A549 (cell line): ENCODE data around the gene CTNNBL1. TPM values are rescaled to one million over a fixed set of nuclear protein-coding genes. Genes with fewer than 3 reads are reported as not detected.

ENCODE experiments used
- ATAC-seq, 2 experiments: fragments of 200-7000 bp in 1 of 2; fragments of >200 bp in 1 of 2; cut with Nextera tagmentation in 1 of 2; cut with Tn5 transposase in 1 of 2; 3 replicates each; pipeline versions ENCODE4 v1.8.0 to v1.9.1; 2018 to 2020; ENCODE audit warnings: mild to moderate bottlenecking in 1 of 2, moderate library complexity in 1 of 2
- CTCF ChIA-PET: fragments of 300-600 bp; sonication (Branson Sonifier 250); formaldehyde crosslinking; extraction: SDS; loops from one replicate; lab custom pipeline; 2021; ENCODE audit warnings: antibody characterized with exemption, inconsistent platforms; lab: Yijun Ruan, JAX
- POLR2A ChIA-PET: fragments of 350-600 bp; formaldehyde crosslinking; extraction: SDS; loops from one replicate; lab custom pipeline; 2021; ENCODE audit warnings: antibody characterized with exemption, inconsistent platforms; lab: Yijun Ruan, JAX
- DNase-seq, 2 experiments: peaks; one replicate each; pipeline versions ENCODE4 v3.0.0 to v3.0.0-alpha.2; 2011 to 2016; ENCODE audit warnings: low read depth in 1 of 2, low spot score in 1 of 2
- FAIRE-seq: peaks from 2 replicates; lab custom pipeline; 2011; peaks lifted over from hg19 to GRCh38; lab: Jason Lieb, UNC
- H3K27ac ChIP-seq, 2 experiments: fragments of >200 bp; sonication (Bioruptor Twin); formaldehyde crosslinking; 3 replicates each; pipeline ENCODE4 v1.5.1; 2016 to 2017
- H3K4me1 ChIP-seq: fragments of >200 bp; sonication (Bioruptor Twin); formaldehyde crosslinking; 3 replicates; pipeline ENCODE4 v1.6.1; 2016
- H3K4me2 ChIP-seq: fragments of >200 bp; sonication (Bioruptor Twin); formaldehyde crosslinking; 3 replicates; pipeline ENCODE4 v1.6.1; 2016
- H3K4me3 ChIP-seq: fragments of >200 bp; sonication (Bioruptor Twin); formaldehyde crosslinking; 3 replicates; pipeline ENCODE4 v1.5.1; 2016
- H3K9me3 ChIP-seq: fragments of >200 bp; sonication (Bioruptor Twin); formaldehyde crosslinking; 3 replicates; pipeline ENCODE4 v1.6.1; 2016
- CBX2 ChIP-seq: fragments of 200-600 bp; sonication (generic); IDR thresholded peaks from 2 replicates; pipeline ENCODE4 v1.6.1; 2016; ENCODE audit warnings: low read depth, mild to moderate bottlenecking, borderline replicate concordance
- EHF ChIP-seq: fragments of 250-450 bp; sonication (Bioruptor Pico); IDR thresholded peaks from 2 replicates; pipeline ENCODE4 v1.5.0; 2020; ENCODE audit warnings: mild to moderate bottlenecking
- EP300 ChIP-seq, 2 experiments: fragments of >200 bp; sonication (Bioruptor Twin); formaldehyde crosslinking; IDR thresholded peaks; 2 replicates in 1 of 2; 3 replicates in 1 of 2; pipeline ENCODE4 v1.6.1; 2016 to 2017
- ESRRA ChIP-seq: fragments of 150-350 bp; IDR thresholded peaks from 2 replicates; pipeline ENCODE4 v1.6.1; 2014; ENCODE audit warnings: mild to moderate bottlenecking, low read length, borderline replicate concordance
- FOSB ChIP-seq: fragments of 250-450 bp; sonication (Bioruptor Pico); IDR thresholded peaks from 2 replicates; pipeline ENCODE4 v1.5.0; 2020; ENCODE audit warnings: mild to moderate bottlenecking, moderate library complexity
- GATA3 ChIP-seq: IDR thresholded peaks from 2 replicates; pipeline ENCODE4 v1.6.1; 2012; ENCODE audit warnings: borderline replicate concordance
- HOXB13 ChIP-seq: fragments of 250-450 bp; sonication (Bioruptor Pico); IDR thresholded peaks from 2 replicates; pipeline ENCODE4 v1.5.0; 2020; ENCODE audit warnings: low read depth, mild to moderate bottlenecking, moderate library complexity
- JUNB ChIP-seq: fragments of >200 bp; sonication (Bioruptor Twin); formaldehyde crosslinking; IDR thresholded peaks from 2 replicates; pipeline ENCODE4 v1.6.1; 2016
- MAFK ChIP-seq: fragments of 450-650 bp; IDR thresholded peaks from 2 replicates; pipeline ENCODE4 v1.6.1; 2014; ENCODE audit not compliant: partially characterized antibody
- MAZ ChIP-seq: fragments of 150-350 bp; IDR thresholded peaks from 2 replicates; pipeline ENCODE4 v1.6.1; 2014; ENCODE audit warnings: antibody characterized with exemption, low read depth, low read length, borderline replicate concordance
- NFE2L2 ChIP-seq: fragments of 150-350 bp; conservative IDR thresholded peaks from 2 replicates; pipeline ENCODE4 v1.6.1; 2014; ENCODE audit warnings: low read length
- PHF8 ChIP-seq: fragments of 200-600 bp; sonication (generic); IDR thresholded peaks from 2 replicates; pipeline ENCODE4 v1.6.1; 2016; ENCODE audit warnings: low read depth, mild to moderate bottlenecking, antibody characterized with exemption, moderate library complexity, borderline replicate concordance
- RARB ChIP-seq: fragments of 250-450 bp; sonication (Bioruptor Pico); IDR thresholded peaks from 2 replicates; pipeline ENCODE4 v1.8.0; 2021; ENCODE audit warnings: mild to moderate bottlenecking, moderate library complexity
- RFX5 ChIP-seq: fragments of 450-650 bp; IDR thresholded peaks from 2 replicates; pipeline ENCODE4 v1.7.1; 2014; ENCODE audit warnings: antibody characterized with exemption, mild to moderate bottlenecking, moderate library complexity
- TP53 ChIP-seq: fragments of 250-450 bp; sonication (Bioruptor Pico); IDR thresholded peaks from 2 replicates; pipeline ENCODE4 v1.5.0; 2021; ENCODE audit warnings: mild to moderate bottlenecking, moderate library complexity
- ZC3H11A ChIP-seq: fragments of 450-650 bp; IDR thresholded peaks from 2 replicates; pipeline ENCODE4 v1.6.1; 2014; ENCODE audit warnings: antibody characterized with exemption, mild to moderate bottlenecking
- ZFP36 ChIP-seq: fragments of 450-650 bp; IDR thresholded peaks from 2 replicates; pipeline ENCODE4 v1.6.1; 2014; ENCODE audit warnings: borderline replicate concordance; ENCODE audit not compliant: partially characterized antibody
- ZNF302 ChIP-seq: fragments of 250-450 bp; sonication (Bioruptor Pico); IDR thresholded peaks from 2 replicates; pipeline ENCODE4 v1.9.0; 2021; ENCODE audit warnings: inconsistent platforms, mild to moderate bottlenecking, moderate library complexity
- WGBS: methylation state at CpG from one replicate; pipeline ENCODE4 v1.1.6; 2017; ENCODE audit errors: missing lambda C conversion rate; 5-methylcytosine and 5-hydroxymethylcytosine counted together
- polyA plus RNA-seq, 4 experiments: library from polyadenylated mRNA; depleted of rRNA in 3 of 4; stranded (reverse); fragments of >200 nt; fragmentation: RNase III in 1 of 4; extraction: RNeasy Plus Mini Kit Qiagen cat#74134 plus additional on column Dnase treatment in 1 of 4; gene quantifications; 2 replicates in 3 of 4; 3 replicates in 1 of 4; pipeline ENCODE4 v1.2.3, GENCODE V29; 2011 to 2017
- TF ChIP-seq, protein P1 (sequence below): IDR thresholded peaks from 2 replicates; pipeline ENCODE4 v1.6.1; 2012
- TF ChIP-seq, protein P2 (sequence below): fragments of 450-650 bp; IDR thresholded peaks from 2 replicates; pipeline ENCODE4 v1.6.1; 2014; ENCODE audit warnings: antibody characterized with exemption
- TF ChIP-seq, protein P3 (sequence below): fragments of 200-600 bp; sonication (generic); IDR thresholded peaks from 2 replicates; pipeline ENCODE4 v1.6.1; 2016; ENCODE audit warnings: antibody characterized with exemption, mild to moderate bottlenecking, moderate library complexity
- TF ChIP-seq, protein P4 (sequence below): fragments of >200 bp; sonication (Bioruptor Twin); formaldehyde crosslinking; IDR thresholded peaks from 3 replicates; pipeline ENCODE4 v1.5.1; 2016

The CTNNBL1 gene
- polyA plus RNA-seq, 2 of the 4 experiments (the other 2 are of a cell fraction) = 41.0 to 59.9 TPM

DNA sequence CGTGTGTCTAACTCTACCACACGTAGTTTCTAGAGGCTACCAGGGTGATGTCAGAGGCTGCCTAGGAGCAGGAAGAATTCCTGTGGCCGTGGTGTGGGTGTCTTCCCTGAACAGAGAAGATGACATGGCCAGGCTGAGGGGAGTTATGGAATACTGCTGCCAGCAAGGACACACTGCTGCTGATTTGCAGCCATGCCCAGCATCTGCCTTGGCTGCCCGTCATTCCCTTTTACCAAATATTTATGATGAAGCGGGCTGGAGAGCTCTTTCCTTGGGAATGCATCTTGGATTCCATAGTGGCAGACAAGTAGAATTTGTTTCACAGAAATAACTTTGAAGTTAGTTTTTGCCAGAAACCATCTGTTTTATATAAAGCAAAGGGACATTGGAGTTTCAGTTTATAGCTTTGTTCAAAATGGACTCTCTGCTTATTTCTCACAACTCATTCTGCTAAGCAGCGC, 128.3 kb downstream of the CTNNBL1 start (continued):
- no peak for TF ChIP-seq ZFP36
- TF ChIP-seq, protein P1, sequence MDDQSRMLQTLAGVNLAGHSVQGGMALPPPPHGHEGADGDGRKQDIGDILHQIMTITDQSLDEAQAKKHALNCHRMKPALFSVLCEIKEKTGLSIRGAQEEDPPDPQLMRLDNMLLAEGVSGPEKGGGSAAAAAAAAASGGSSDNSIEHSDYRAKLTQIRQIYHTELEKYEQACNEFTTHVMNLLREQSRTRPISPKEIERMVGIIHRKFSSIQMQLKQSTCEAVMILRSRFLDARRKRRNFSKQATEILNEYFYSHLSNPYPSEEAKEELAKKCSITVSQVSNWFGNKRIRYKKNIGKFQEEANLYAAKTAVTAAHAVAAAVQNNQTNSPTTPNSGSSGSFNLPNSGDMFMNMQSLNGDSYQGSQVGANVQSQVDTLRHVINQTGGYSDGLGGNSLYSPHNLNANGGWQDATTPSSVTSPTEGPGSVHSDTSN = no peak

DNA sequence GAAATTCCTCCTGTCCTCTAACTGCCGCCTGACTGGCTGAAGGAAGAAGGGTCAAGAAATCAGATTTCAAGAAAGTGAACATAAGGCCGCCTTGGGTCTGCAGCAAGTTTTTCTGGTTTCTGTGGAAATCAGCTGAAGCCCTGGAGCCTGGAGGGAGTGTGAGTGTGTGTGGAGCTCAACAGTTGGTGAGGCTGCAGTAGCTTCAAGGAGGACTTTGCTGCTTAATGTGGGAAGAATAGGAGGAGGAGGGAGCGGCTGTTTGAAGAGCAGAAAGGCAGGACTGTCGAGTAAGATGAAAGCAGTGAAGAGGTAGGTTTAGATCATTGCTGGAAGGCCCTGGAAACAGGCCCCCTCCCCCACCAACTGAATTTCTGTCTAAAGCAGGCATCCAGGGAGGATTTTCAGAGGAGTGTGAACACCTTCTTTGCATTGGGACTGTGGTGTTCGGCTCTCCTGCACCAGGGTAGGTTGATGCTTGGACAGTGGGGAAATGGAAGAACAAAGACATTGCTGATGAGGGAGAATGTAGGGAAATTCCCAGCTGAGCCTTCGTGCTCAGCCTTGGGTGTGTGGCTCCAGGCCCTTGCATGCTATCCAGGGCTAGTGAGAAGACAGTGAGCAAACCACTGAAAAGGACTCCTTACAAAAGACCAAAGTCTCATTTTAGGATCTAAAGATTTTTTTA, 129.6 kb downstream of the CTNNBL1 start:
- WGBS = 86% methylated on average over 6 of the region's 6 CpGs
- no peak overlapping the region for H3K4me3 ChIP-seq
- ATAC-seq (no peak), DNase-seq (no peak), FAIRE-seq (no peak)
- H3K9me3 ChIP-seq = no peaks in the 10 kb centered on the region
- H3K4me2 ChIP-seq = no peak overlapping the region
- 0 out of 3 replicates have a peak, but pooled peaks cover 3% of the 10 kb centered on the region for H3K4me1 ChIP-seq
- TF ChIP-seq, protein P2, sequence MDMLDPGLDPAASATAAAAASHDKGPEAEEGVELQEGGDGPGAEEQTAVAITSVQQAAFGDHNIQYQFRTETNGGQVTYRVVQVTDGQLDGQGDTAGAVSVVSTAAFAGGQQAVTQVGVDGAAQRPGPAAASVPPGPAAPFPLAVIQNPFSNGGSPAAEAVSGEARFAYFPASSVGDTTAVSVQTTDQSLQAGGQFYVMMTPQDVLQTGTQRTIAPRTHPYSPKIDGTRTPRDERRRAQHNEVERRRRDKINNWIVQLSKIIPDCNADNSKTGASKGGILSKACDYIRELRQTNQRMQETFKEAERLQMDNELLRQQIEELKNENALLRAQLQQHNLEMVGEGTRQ = no peak
- TF ChIP-seq MAFK (no peak), EP300 (IDR thresholded peaks at IDR 0.05) (no peak)
- TF ChIP-seq, protein P3, sequence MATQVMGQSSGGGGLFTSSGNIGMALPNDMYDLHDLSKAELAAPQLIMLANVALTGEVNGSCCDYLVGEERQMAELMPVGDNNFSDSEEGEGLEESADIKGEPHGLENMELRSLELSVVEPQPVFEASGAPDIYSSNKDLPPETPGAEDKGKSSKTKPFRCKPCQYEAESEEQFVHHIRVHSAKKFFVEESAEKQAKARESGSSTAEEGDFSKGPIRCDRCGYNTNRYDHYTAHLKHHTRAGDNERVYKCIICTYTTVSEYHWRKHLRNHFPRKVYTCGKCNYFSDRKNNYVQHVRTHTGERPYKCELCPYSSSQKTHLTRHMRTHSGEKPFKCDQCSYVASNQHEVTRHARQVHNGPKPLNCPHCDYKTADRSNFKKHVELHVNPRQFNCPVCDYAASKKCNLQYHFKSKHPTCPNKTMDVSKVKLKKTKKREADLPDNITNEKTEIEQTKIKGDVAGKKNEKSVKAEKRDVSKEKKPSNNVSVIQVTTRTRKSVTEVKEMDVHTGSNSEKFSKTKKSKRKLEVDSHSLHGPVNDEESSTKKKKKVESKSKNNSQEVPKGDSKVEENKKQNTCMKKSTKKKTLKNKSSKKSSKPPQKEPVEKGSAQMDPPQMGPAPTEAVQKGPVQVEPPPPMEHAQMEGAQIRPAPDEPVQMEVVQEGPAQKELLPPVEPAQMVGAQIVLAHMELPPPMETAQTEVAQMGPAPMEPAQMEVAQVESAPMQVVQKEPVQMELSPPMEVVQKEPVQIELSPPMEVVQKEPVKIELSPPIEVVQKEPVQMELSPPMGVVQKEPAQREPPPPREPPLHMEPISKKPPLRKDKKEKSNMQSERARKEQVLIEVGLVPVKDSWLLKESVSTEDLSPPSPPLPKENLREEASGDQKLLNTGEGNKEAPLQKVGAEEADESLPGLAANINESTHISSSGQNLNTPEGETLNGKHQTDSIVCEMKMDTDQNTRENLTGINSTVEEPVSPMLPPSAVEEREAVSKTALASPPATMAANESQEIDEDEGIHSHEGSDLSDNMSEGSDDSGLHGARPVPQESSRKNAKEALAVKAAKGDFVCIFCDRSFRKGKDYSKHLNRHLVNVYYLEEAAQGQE = no peak
- ChIA-PET POLR2A (no interaction called here), CTCF (interaction anchor here (1.3 to 1.4 kb wide), 2 partner anchors 14 to 258 kb away, joined by 3 to 4 read pairs; no protein-coding TSS in a partner anchor)
- H3K27ac ChIP-seq = no peak overlapping the region

DNA sequence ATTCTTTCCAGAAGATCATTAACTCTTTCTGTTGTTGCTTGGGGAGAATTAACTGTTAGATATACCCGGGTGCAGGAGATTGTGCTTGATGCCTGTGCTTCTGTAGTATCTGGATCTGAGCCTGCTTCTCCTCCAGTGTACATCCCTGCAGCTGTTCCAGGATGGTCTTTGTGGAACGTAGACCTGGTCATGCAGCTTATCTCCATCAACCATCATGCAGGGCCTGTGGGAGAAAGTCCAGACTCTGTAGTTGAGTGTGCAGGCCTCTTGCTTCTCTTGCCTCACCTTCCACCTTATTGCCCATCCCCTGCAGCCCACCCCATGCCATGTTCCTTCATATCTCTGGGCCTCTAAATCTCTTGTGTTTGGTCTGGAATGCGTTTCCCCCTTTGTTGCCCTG, 133.8 kb downstream of the CTNNBL1 start:
- WGBS = 94% methylated on average over 3 of the region's 3 CpGs
- no peak overlapping the region for H3K4me3 ChIP-seq
- TF ChIP-seq MAZ (no peak), JUNB (no peak), GATA3 (no peak), NFE2L2 (no peak), TP53 (CRISPR knock-in tag) (no peak), CBX2 (no peak), ZC3H11A (no peak), EHF (CRISPR knock-in tag) (no peak), PHF8 (no peak), ESRRA (no peak), RFX5 (no peak), RARB (CRISPR knock-in tag) (no peak), HOXB13 (no peak), ZNF302 (no peak), FOSB (CRISPR knock-in tag) (no peak)
- TF ChIP-seq, protein P2 = no peak
- TF ChIP-seq, protein P4, sequence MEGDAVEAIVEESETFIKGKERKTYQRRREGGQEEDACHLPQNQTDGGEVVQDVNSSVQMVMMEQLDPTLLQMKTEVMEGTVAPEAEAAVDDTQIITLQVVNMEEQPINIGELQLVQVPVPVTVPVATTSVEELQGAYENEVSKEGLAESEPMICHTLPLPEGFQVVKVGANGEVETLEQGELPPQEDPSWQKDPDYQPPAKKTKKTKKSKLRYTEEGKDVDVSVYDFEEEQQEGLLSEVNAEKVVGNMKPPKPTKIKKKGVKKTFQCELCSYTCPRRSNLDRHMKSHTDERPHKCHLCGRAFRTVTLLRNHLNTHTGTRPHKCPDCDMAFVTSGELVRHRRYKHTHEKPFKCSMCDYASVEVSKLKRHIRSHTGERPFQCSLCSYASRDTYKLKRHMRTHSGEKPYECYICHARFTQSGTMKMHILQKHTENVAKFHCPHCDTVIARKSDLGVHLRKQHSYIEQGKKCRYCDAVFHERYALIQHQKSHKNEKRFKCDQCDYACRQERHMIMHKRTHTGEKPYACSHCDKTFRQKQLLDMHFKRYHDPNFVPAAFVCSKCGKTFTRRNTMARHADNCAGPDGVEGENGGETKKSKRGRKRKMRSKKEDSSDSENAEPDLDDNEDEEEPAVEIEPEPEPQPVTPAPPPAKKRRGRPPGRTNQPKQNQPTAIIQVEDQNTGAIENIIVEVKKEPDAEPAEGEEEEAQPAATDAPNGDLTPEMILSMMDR = no peak
- TF ChIP-seq, protein P1 = no peak
- no peak for ATAC-seq
- H3K27ac ChIP-seq = no peak overlapping the region
- no peaks in the 10 kb centered on the region for H3K9me3 ChIP-seq
- FAIRE-seq = no peak
- POLR2A ChIA-PET = no interaction called here
- no peak overlapping the region for H3K4me2 ChIP-seq
- CTCF ChIA-PET = interaction anchor here (1.1 kb wide), 1 partner anchor 10 kb away, joined by 3 read pairs; no protein-coding TSS in a partner anchor
- no peak for DNase-seq
- no peaks in the 10 kb centered on the region for H3K4me1 ChIP-seq
